ENCODE results near the gene SLC6A13. TPM values are rescaled to one million over a fixed set of nuclear protein-coding genes. Genes with fewer than 3 reads are reported as not detected.

The SLC6A13 gene
- total and polyA plus RNA-seq, 2 of the 13 experiments (the other 11 are each of a cell fraction or from before 2014, with no cell fraction given): 0.05 to 0.15 TPM

DNA sequence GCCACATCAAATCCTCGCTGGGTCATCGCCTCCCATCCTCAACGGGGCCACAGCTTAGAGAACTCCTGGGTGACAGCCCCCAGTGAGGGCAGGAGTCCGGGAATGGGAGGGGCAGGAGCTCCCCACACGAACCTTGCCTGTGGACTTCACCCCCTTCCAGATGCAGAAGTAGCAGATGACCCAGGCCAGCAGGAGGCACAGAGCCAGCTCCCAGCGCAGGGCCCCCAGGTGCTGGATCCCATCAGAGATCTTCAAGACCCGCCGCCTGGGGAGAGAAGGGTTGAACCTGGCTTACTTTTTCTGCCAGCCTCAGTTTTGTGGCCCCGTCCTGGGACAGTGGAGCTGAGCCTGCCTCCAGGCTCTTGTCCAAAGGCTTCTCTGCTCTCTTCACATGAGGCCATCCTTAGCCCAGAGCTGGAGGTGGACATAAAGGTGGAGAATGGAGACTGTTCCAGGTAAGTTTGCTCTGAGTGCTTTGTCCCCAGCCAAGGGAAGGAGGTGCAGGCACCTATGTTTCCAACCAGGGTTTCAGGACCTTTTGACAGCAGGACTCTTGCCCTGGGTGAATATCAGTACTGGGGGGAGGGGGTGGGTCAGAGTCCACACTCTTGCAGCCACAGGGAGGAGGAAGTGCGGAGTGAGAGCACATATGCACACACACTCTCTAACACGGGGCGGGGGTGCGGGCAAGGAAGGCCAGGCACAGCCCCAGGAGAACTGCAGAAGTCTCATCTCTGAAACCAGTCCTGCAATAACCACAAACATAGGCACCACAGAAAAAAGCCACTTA, 25.4 kb downstream of the SLC6A13 start (continued):
- TF ChIP-seq, protein P1, sequence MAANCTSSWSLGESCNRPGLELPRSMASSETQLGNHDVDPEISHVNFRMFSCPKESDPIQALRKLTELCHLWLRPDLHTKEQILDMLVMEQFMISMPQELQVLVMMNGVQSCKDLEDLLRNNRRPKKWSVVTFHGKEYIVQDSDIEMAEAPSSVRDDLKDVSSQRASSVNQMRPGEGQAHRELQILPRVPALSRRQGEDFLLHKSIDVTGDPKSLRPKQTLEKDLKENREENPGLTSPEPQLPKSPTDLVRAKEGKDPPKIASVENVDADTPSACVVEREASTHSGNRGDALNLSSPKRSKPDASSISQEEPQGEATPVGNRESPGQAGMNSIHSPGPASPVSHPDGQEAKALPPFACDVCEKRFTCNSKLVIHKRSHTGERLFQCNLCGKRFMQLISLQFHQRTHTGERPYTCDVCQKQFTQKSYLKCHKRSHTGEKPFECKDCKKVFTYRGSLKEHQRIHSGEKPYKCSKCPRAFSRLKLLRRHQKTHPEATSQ (CRISPR knock-in tag; IDR thresholded peaks at IDR 0.05; ENCODE audit: borderline replicate concordance): 0 out of 2 replicates have a peak, but pooled peaks have one; percentile 44
- no peak for TF ChIP-seq PRMT3 (CRISPR knock-in tag; IDR thresholded peaks at IDR 0.05; ENCODE audit: borderline replicate concordance, low read depth)
- TF ChIP-seq, protein P2, sequence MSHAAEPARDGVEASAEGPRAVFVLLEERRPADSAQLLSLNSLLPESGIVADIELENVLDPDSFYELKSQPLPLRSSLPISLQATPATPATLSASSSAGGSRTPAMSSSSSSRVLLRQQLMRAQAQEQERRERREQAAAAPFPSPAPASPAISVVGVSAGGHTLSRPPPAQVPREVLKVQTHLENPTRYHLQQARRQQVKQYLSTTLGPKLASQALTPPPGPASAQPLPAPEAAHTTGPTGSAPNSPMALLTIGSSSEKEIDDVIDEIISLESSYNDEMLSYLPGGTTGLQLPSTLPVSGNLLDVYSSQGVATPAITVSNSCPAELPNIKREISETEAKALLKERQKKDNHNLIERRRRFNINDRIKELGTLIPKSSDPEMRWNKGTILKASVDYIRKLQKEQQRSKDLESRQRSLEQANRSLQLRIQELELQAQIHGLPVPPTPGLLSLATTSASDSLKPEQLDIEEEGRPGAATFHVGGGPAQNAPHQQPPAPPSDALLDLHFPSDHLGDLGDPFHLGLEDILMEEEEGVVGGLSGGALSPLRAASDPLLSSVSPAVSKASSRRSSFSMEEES (CRISPR knock-in tag; IDR thresholded peaks at IDR 0.05): no peak
- TF ChIP-seq BHLHE40 (IDR thresholded peaks at IDR 0.05; ENCODE audit: low read length): no peak
- no peak for TF ChIP-seq ZNF549 (CRISPR knock-in tag; IDR thresholded peaks at IDR 0.05)
- TF ChIP-seq SIX1 (CRISPR knock-in tag; IDR thresholded peaks at IDR 0.05; ENCODE audit: borderline replicate concordance): no peak
- TF ChIP-seq TBP (CRISPR knock-in tag; IDR thresholded peaks at IDR 0.05): no peak
- TF ChIP-seq, protein P3, sequence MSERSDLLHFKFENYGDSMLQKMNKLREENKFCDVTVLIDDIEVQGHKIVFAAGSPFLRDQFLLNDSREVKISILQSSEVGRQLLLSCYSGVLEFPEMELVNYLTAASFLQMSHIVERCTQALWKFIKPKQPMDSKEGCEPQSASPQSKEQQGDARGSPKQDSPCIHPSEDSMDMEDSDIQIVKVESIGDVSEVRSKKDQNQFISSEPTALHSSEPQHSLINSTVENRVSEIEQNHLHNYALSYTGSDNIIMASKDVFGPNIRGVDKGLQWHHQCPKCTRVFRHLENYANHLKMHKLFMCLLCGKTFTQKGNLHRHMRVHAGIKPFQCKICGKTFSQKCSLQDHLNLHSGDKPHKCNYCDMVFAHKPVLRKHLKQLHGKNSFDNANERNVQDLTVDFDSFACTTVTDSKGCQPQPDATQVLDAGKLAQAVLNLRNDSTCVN (CRISPR knock-in tag; IDR thresholded peaks at IDR 0.05; ENCODE audit: borderline replicate concordance): no peak
- no peak for TF ChIP-seq SNAI1 (CRISPR knock-in tag; IDR thresholded peaks at IDR 0.05; ENCODE audit: borderline replicate concordance)
- peak; percentile 55; the same call in 1 of the 2 replicates for TF ChIP-seq RARA (CRISPR knock-in tag; IDR thresholded peaks at IDR 0.05)
- TF ChIP-seq, protein P4, sequence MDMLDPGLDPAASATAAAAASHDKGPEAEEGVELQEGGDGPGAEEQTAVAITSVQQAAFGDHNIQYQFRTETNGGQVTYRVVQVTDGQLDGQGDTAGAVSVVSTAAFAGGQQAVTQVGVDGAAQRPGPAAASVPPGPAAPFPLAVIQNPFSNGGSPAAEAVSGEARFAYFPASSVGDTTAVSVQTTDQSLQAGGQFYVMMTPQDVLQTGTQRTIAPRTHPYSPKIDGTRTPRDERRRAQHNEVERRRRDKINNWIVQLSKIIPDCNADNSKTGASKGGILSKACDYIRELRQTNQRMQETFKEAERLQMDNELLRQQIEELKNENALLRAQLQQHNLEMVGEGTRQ (IDR thresholded peaks at IDR 0.05; ENCODE audit: low read depth, low read length): no peak
- TF ChIP-seq, protein P4 (CRISPR knock-in tag; IDR thresholded peaks at IDR 0.05; ENCODE audit: borderline replicate concordance): no peak
- TF ChIP-seq THYN1 (CRISPR knock-in tag; IDR thresholded peaks at IDR 0.05; ENCODE audit: borderline replicate concordance, low read depth): no peak
- TF ChIP-seq GATAD2A (CRISPR knock-in tag; IDR thresholded peaks at IDR 0.05): peak; percentile 38; the same call in 1 of the 2 replicates
- TF ChIP-seq, protein P5, sequence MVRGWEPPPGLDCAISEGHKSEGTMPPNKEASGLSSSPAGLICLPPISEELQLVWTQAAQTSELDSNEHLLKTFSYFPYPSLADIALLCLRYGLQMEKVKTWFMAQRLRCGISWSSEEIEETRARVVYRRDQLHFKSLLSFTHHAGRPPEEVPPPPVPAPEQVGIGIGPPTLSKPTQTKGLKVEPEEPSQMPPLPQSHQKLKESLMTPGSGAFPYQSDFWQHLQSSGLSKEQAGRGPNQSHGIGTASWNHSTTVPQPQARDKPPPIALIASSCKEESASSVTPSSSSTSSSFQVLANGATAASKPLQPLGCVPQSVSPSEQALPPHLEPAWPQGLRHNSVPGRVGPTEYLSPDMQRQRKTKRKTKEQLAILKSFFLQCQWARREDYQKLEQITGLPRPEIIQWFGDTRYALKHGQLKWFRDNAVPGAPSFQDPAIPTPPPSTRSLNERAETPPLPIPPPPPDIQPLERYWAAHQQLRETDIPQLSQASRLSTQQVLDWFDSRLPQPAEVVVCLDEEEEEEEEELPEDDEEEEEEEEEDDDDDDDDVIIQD (CRISPR knock-in tag; IDR thresholded peaks at IDR 0.05; ENCODE audit: low read depth): no peak
- no peak for TF ChIP-seq ZNF605 (CRISPR knock-in tag; IDR thresholded peaks at IDR 0.05)
- peak; percentile 23; the same call in 1 of the 2 replicates for TF ChIP-seq TBX2 (CRISPR knock-in tag; IDR thresholded peaks at IDR 0.05; ENCODE audit: borderline replicate concordance)
- no peak for TF ChIP-seq ZFP37 (CRISPR knock-in tag; IDR thresholded peaks at IDR 0.05; ENCODE audit: borderline replicate concordance)
- TF ChIP-seq, protein P6, sequence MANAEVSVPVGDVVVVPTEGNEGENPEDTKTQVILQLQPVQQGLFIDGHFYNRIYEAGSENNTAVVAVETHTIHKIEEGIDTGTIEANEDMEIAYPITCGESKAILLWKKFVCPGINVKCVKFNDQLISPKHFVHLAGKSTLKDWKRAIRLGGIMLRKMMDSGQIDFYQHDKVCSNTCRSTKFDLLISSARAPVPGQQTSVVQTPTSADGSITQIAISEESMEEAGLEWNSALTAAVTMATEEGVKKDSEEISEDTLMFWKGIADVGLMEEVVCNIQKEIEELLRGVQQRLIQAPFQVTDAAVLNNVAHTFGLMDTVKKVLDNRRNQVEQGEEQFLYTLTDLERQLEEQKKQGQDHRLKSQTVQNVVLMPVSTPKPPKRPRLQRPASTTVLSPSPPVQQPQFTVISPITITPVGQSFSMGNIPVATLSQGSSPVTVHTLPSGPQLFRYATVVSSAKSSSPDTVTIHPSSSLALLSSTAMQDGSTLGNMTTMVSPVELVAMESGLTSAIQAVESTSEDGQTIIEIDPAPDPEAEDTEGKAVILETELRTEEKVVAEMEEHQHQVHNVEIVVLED (CRISPR knock-in tag; IDR thresholded peaks at IDR 0.05; ENCODE audit: borderline replicate concordance): no peak
- 0 out of 2 replicates have a peak, but pooled peaks have one; percentile 30 for TF ChIP-seq CEBPG (CRISPR knock-in tag; IDR thresholded peaks at IDR 0.05)
